HepG2 (cell line): ENCODE results near the gene DGAT2. TPM values are rescaled to one million over a fixed set of nuclear protein-coding genes. Genes with fewer than 3 reads are reported as not detected.
A peak's percentile ranks its signal among the peaks of the same experiment; 100 is the strongest.

ENCODE experiments used
- AFF4 ChIP-seq: sonication (generic); formaldehyde crosslinking; IDR thresholded peaks from 2 replicates; pipeline ENCODE4 v1.4.0; 2020; ENCODE audit warnings: missing genetic modification reagents
- BCL6 ChIP-seq: IDR thresholded peaks from 2 replicates; pipeline ENCODE4 v1.6.1; 2016; ENCODE audit warnings: missing genetic modification reagents, missing compliant biosample characterization
- CHCHD3 ChIP-seq: sonication (generic); formaldehyde crosslinking; IDR thresholded peaks from 2 replicates; pipeline ENCODE4 v1.8.0; 2022; ENCODE audit warnings: mild to moderate bottlenecking, missing genetic modification reagents, moderate library complexity
- HBP1 ChIP-seq: IDR thresholded peaks from 2 replicates; pipeline ENCODE4 v1.6.1; 2016; ENCODE audit warnings: low read depth, control low read depth
- KAT8 ChIP-seq: IDR thresholded peaks from 2 replicates; pipeline ENCODE4 v1.6.1; 2016; ENCODE audit warnings: missing genetic modification reagents, missing compliant biosample characterization
- MLLT10 ChIP-seq: sonication (generic); formaldehyde crosslinking; IDR thresholded peaks from 2 replicates; pipeline ENCODE4 v1.4.0; 2020; ENCODE audit warnings: missing genetic modification reagents
- NKX3-1 ChIP-seq: sonication (generic); formaldehyde crosslinking; IDR thresholded peaks from 2 replicates; pipeline ENCODE4 v1.5.0; 2020; ENCODE audit warnings: missing genetic modification reagents
- PHF20 ChIP-seq: sonication (generic); formaldehyde crosslinking; IDR thresholded peaks from 2 replicates; pipeline ENCODE4 v1.5.0; 2020; ENCODE audit warnings: mild to moderate bottlenecking, missing genetic modification reagents
- PLRG1 ChIP-seq: fragments of 450-650 bp; conservative IDR thresholded peaks from 2 replicates; pipeline ENCODE4 v1.6.1; 2016
- SMC3 ChIP-seq: IDR thresholded peaks from 2 replicates; pipeline ENCODE4 v1.6.1; 2011; ENCODE audit warnings: low read length, improper control_type of control experiment
- SRSF9 ChIP-seq: fragments of 200-400 bp; formaldehyde crosslinking; IDR thresholded peaks from 2 replicates; pipeline ENCODE4 v1.6.1; 2018; ENCODE audit warnings: borderline replicate concordance, mild to moderate bottlenecking, low read depth, low read length; ENCODE audit not compliant: insufficient read depth, poor library complexity, severe bottlenecking
- THAP8 ChIP-seq: sonication (generic); formaldehyde crosslinking; IDR thresholded peaks from 2 replicates; pipeline ENCODE4 v1.5.1; 2020; ENCODE audit warnings: missing genetic modification reagents, mild to moderate bottlenecking, borderline replicate concordance
- TOPORS ChIP-seq: sonication (generic); formaldehyde crosslinking; IDR thresholded peaks from 2 replicates; pipeline ENCODE4 v1.8.0; 2023; ENCODE audit warnings: mild to moderate bottlenecking, missing genetic modification reagents
- ZNF101 ChIP-seq: sonication (generic); formaldehyde crosslinking; IDR thresholded peaks from 2 replicates; pipeline ENCODE4 v1.4.0; 2020; ENCODE audit warnings: mild to moderate bottlenecking, low read depth, missing genetic modification reagents, borderline replicate concordance
- ZNF121 ChIP-seq: sonication (generic); formaldehyde crosslinking; IDR thresholded peaks from 2 replicates; pipeline ENCODE4 v1.5.0; 2020; ENCODE audit warnings: mild to moderate bottlenecking, missing genetic modification reagents
- ZNF30 ChIP-seq: sonication (generic); formaldehyde crosslinking; IDR thresholded peaks from 2 replicates; pipeline ENCODE4 v1.5.0; 2020; ENCODE audit warnings: mild to moderate bottlenecking, missing genetic modification reagents
- ZNF33A ChIP-seq: sonication (generic); formaldehyde crosslinking; IDR thresholded peaks from 2 replicates; pipeline ENCODE4 v1.5.1; 2020; ENCODE audit warnings: missing genetic modification reagents, mild to moderate bottlenecking, moderate library complexity, borderline replicate concordance
- ZNF446 ChIP-seq: sonication (generic); formaldehyde crosslinking; IDR thresholded peaks from 2 replicates; pipeline ENCODE4 v1.5.0; 2020; ENCODE audit warnings: mild to moderate bottlenecking, missing genetic modification reagents
- ZNF709 ChIP-seq: sonication (generic); formaldehyde crosslinking; IDR thresholded peaks from 2 replicates; pipeline ENCODE4 v1.5.0; 2020; ENCODE audit warnings: mild to moderate bottlenecking, missing genetic modification reagents
- ZNF780A ChIP-seq: sonication (generic); formaldehyde crosslinking; IDR thresholded peaks from 2 replicates; pipeline ENCODE4 v1.8.0; 2022; ENCODE audit warnings: mild to moderate bottlenecking, missing genetic modification reagents, moderate library complexity
- ZNF83 ChIP-seq: sonication (generic); formaldehyde crosslinking; IDR thresholded peaks from 2 replicates; pipeline ENCODE4 v1.4.0; 2020; ENCODE audit warnings: missing genetic modification reagents, mild to moderate bottlenecking, borderline replicate concordance
- ZSCAN25 ChIP-seq: sonication (generic); formaldehyde crosslinking; IDR thresholded peaks from 2 replicates; pipeline ENCODE4 v1.8.0; 2022; ENCODE audit warnings: mild to moderate bottlenecking, missing genetic modification reagents
- polyA plus RNA-seq, 8 experiments: library from polyadenylated mRNA; depleted of rRNA in 3 of 8; stranded (reverse) in 7 of 8; unstranded in 1 of 8; fragments of >200 nt; fragmentation: Illumina TruSeq in 4 of 8; extraction: Trizol in 4 of 8; gene quantifications; 2 replicates each; pipeline versions ENCODE4 v1.2.1 to v1.2.3, GENCODE V29; 2011 to 2016; ENCODE audit warnings: low read depth in 4 of 8, missing spikeins in 1 of 8, mixed read lengths in 1 of 8; ENCODE audit not compliant: insufficient read depth in 1 of 8
- total RNA-seq, 5 experiments: library from RNA; depleted of rRNA; stranded (reverse); fragments of >200 nt; fragmentation: Illumina TruSeq; extraction: Trizol; gene quantifications; 2 replicates each; pipeline ENCODE4 v1.2.3, GENCODE V29; 2016; ENCODE audit warnings: low read depth in 1 of 5
- TF ChIP-seq, protein P1 (sequence below): sonication (generic); formaldehyde crosslinking; IDR thresholded peaks from 2 replicates; pipeline ENCODE4 v1.8.0; 2022; ENCODE audit warnings: low read depth, missing genetic modification reagents
- TF ChIP-seq, protein P2 (sequence below): sonication (generic); formaldehyde crosslinking; IDR thresholded peaks from 2 replicates; pipeline ENCODE4 v1.5.0; 2020; ENCODE audit warnings: missing genetic modification reagents

Gene DGAT2
- total and polyA plus RNA-seq, 2 of the 13 experiments (the other 11 are each of a cell fraction or from before 2014, with no cell fraction given): 39.0 to 65.6 TPM

GRCh38 chr11:75762885-75763284 is 5.7 kb upstream of the DGAT2 start (continued):
- TF ChIP-seq TOPORS (CRISPR knock-in tag): no peak
- TF ChIP-seq ZSCAN25 (CRISPR knock-in tag): peak; percentile 95
- TF ChIP-seq KAT8 (CRISPR knock-in tag): peak; percentile 53; the same call in 1 of the 2 replicates
- TF ChIP-seq CHCHD3 (CRISPR knock-in tag): no peak
- TF ChIP-seq ZNF83: no peak
- TF ChIP-seq, protein P1, sequence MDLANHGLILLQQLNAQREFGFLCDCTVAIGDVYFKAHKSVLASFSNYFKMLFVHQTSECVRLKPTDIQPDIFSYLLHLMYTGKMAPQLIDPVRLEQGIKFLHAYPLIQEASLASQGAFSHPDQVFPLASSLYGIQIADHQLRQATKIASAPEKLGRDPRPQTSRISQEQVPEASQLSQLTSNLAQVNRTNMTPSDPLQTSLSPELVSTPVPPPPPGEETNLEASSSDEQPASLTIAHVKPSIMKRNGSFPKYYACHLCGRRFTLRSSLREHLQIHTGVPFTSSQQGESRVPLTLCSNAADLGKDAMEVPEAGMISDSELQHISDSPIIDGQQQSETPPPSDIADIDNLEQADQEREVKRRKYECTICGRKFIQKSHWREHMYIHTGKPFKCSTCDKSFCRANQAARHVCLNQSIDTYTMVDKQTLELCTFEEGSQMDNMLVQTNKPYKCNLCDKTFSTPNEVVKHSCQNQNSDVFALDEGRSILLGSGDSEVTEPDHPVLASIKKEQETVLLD (CRISPR knock-in tag): no peak
- no peak for TF ChIP-seq MLLT10 (CRISPR knock-in tag)
- no peak for TF ChIP-seq ZNF30 (CRISPR knock-in tag)
- peak; percentile 74; the same call in 1 of the 2 replicates for TF ChIP-seq BCL6 (CRISPR knock-in tag)
- TF ChIP-seq THAP8 (CRISPR knock-in tag): no peak
- TF ChIP-seq ZNF446 (CRISPR knock-in tag): no peak
- TF ChIP-seq, protein P2, sequence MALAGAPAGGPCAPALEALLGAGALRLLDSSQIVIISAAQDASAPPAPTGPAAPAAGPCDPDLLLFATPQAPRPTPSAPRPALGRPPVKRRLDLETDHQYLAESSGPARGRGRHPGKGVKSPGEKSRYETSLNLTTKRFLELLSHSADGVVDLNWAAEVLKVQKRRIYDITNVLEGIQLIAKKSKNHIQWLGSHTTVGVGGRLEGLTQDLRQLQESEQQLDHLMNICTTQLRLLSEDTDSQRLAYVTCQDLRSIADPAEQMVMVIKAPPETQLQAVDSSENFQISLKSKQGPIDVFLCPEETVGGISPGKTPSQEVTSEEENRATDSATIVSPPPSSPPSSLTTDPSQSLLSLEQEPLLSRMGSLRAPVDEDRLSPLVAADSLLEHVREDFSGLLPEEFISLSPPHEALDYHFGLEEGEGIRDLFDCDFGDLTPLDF (CRISPR knock-in tag): no peak
- TF ChIP-seq SRSF9: no peak
- TF ChIP-seq PHF20 (CRISPR knock-in tag): no peak
- TF ChIP-seq ZNF780A: no peak
- peak; percentile 25; the same call in 1 of the 2 replicates for TF ChIP-seq SMC3
- no peak for TF ChIP-seq NKX3-1 (CRISPR knock-in tag)
- TF ChIP-seq HBP1 (CRISPR knock-in tag): no peak
- TF ChIP-seq ZNF33A (CRISPR knock-in tag): no peak
- no peak for TF ChIP-seq AFF4 (CRISPR knock-in tag)
- no peak for TF ChIP-seq ZNF709 (CRISPR knock-in tag)
- TF ChIP-seq ZNF101 (CRISPR knock-in tag): no peak
- TF ChIP-seq ZNF121: no peak
- TF ChIP-seq PLRG1: no peak
